H1 (cell line): ENCODE data around the gene ZRANB1. TPM values are rescaled to one million over a fixed set of nuclear protein-coding genes. Genes with fewer than 3 reads are reported as not detected.

ENCODE experiments used
- CTCF ChIA-PET: fragments of 300-600 bp; sonication (Branson Sonifier 250); formaldehyde crosslinking; loops from one replicate; lab custom pipeline; 2021; ENCODE audit not compliant: partially characterized antibody; lab: Charles Lee
- POLR2A ChIA-PET: fragments of 300-600 bp; sonication (Branson Sonifier 250); formaldehyde crosslinking; loops from one replicate; lab custom pipeline; 2021; ENCODE audit warnings: inconsistent platforms; ENCODE audit not compliant: partially characterized antibody; lab: Charles Lee
- DNase-seq, 2 experiments: peaks; one replicate each; pipeline versions ENCODE4 v3.0.0 to v3.0.0-alpha.2; 2010 to 2022; ENCODE audit warnings: low spot score in 2 of 2, low read depth in 1 of 2, mixed read lengths in 1 of 2
- FAIRE-seq: peaks from 2 replicates; lab custom pipeline; 2011; peaks lifted over from hg19 to GRCh38; lab: Jason Lieb, UNC
- H2AFZ ChIP-seq: 2 replicates; pipeline ENCODE4 v1.8.1; 2012; ENCODE audit warnings: low read length, inconsistent platforms
- H2AK5ac ChIP-seq: 2 replicates; pipeline ENCODE4 v1.6.1; 2013; ENCODE audit warnings: low read depth, low read length
- H2BK120ac ChIP-seq: replicated peaks from 2 replicates; pipeline ENCODE3; 2013; ENCODE audit warnings: low read depth, low read length, inconsistent platforms
- H2BK12ac ChIP-seq: 2 replicates; pipeline ENCODE4 v1.6.1; 2013; ENCODE audit warnings: low read depth, low read length
- H2BK15ac ChIP-seq: 2 replicates; pipeline ENCODE4 v1.6.1; 2013; ENCODE audit warnings: low read length
- H2BK20ac ChIP-seq: 2 replicates; pipeline ENCODE4 v1.6.1; 2013; ENCODE audit warnings: low read length
- H2BK5ac ChIP-seq: 2 replicates; pipeline ENCODE4 v1.6.1; 2013; ENCODE audit warnings: low read depth, low read length
- H3K14ac ChIP-seq: 2 replicates; pipeline ENCODE4 v1.6.1; 2013; ENCODE audit warnings: inconsistent platforms; ENCODE audit not compliant: insufficient read length
- H3K18ac ChIP-seq: 2 replicates; pipeline ENCODE4 v1.6.1; 2013; ENCODE audit warnings: low read length; ENCODE audit errors: extremely low read depth
- H3K23ac ChIP-seq: 2 replicates; pipeline ENCODE4 v1.6.1; 2013; ENCODE audit warnings: inconsistent platforms; ENCODE audit not compliant: insufficient read length
- H3K23me2 ChIP-seq: 2 replicates; pipeline ENCODE4 v1.6.1; 2013; ENCODE audit warnings: low read depth, low read length
- H3K27ac ChIP-seq: 2 replicates; pipeline ENCODE4 v1.6.1; 2011; ENCODE audit warnings: low read depth, low read length, inconsistent platforms
- H3K27me3 ChIP-seq, 4 experiments: replicated peaks in 1 of 4; 1 replicate in 1 of 4; 2 replicates in 3 of 4; pipeline versions ENCODE4 v1.6.1 to v1.8.1; 2011 to 2013; ENCODE audit warnings: low read length in 3 of 4, mild to moderate bottlenecking in 3 of 4, inconsistent platforms in 2 of 4, mixed read lengths in 2 of 4, moderate library complexity in 1 of 4; ENCODE audit not compliant: control insufficient read depth in 3 of 4, insufficient read depth in 3 of 4; ENCODE audit errors: extremely low read depth in 1 of 4
- H3K36me3 ChIP-seq, 4 experiments: 2 replicates each; pipeline versions ENCODE4 v1.6.1 to v1.8.1; 2011 to 2013; ENCODE audit warnings: mild to moderate bottlenecking in 4 of 4, low read length in 3 of 4, moderate library complexity in 2 of 4, control low read depth in 1 of 4, inconsistent platforms in 1 of 4; ENCODE audit not compliant: insufficient read depth in 4 of 4, control insufficient read depth in 2 of 4
- H3K4ac ChIP-seq: replicated peaks from 2 replicates; pipeline ENCODE3; 2013; ENCODE audit warnings: low read length, low read depth, mixed read lengths, inconsistent platforms; ENCODE audit not compliant: insufficient read length
- H3K4me1 ChIP-seq, 4 experiments: replicated peaks in 1 of 4; 1 replicate in 1 of 4; 2 replicates in 3 of 4; pipeline versions ENCODE4 v1.6.1 to v1.8.1; 2011 to 2013; ENCODE audit warnings: low read length in 3 of 4, inconsistent platforms in 2 of 4, mixed read lengths in 1 of 4; ENCODE audit not compliant: insufficient read depth in 4 of 4, control insufficient read depth in 3 of 4
- H3K4me2 ChIP-seq, 2 experiments: 2 replicates each; pipeline versions ENCODE4 v1.6.1 to v1.8.1; 2011 to 2013; ENCODE audit warnings: low read depth in 2 of 2, low read length in 2 of 2, control low read depth in 1 of 2, inconsistent platforms in 1 of 2, mild to moderate bottlenecking in 1 of 2; ENCODE audit not compliant: insufficient read depth in 1 of 2
- H3K4me3 ChIP-seq, 4 experiments: fragments of 200-600, 300-600 bp in 1 of 4; sonication (generic), shearing (Covaris generic), sonication (Bioruptor Twin) in 1 of 4; 2 replicates each; pipeline versions ENCODE4 v1.5.1 to v1.8.1; 2011 to 2016; ENCODE audit warnings: low read length in 4 of 4, low read depth in 3 of 4, control low read depth in 2 of 4, inconsistent platforms in 2 of 4, mild to moderate bottlenecking in 2 of 4, mixed read lengths in 1 of 4, moderate library complexity in 1 of 4; ENCODE audit not compliant: insufficient read depth in 2 of 4; ENCODE audit errors: extremely low read depth in 1 of 4
- H3K56ac ChIP-seq: replicated peaks from 2 replicates; pipeline ENCODE3; 2013; ENCODE audit warnings: low read depth, mild to moderate bottlenecking, mixed read lengths, low read length, inconsistent platforms; ENCODE audit not compliant: insufficient read length
- H3K79me1 ChIP-seq: 2 replicates; pipeline ENCODE4 v1.6.1; 2013; ENCODE audit warnings: low read depth, low read length, control low read depth
- H3K79me2 ChIP-seq, 2 experiments: 2 replicates each; pipeline versions ENCODE4 v1.6.1 to v1.8.1; 2012 to 2013; ENCODE audit warnings: low read length in 2 of 2, mild to moderate bottlenecking in 2 of 2, inconsistent platforms in 1 of 2; ENCODE audit not compliant: insufficient read depth in 2 of 2, control insufficient read depth in 1 of 2
- H3K9ac ChIP-seq, 4 experiments: replicated peaks in 1 of 4; 1 replicate in 1 of 4; 2 replicates in 3 of 4; pipeline versions ENCODE4 v1.6.1 to v1.8.1; 2011 to 2013; ENCODE audit warnings: low read depth in 3 of 4, low read length in 3 of 4, control low read depth in 2 of 4, mild to moderate bottlenecking in 2 of 4, moderate library complexity in 2 of 4, inconsistent platforms in 1 of 4; ENCODE audit errors: extremely low read depth in 1 of 4
- H3K9me3 ChIP-seq, 2 experiments: 2 replicates each; pipeline versions ENCODE4 v1.6.1 to v1.8.1; 2012 to 2013; ENCODE audit warnings: mild to moderate bottlenecking in 2 of 2, moderate library complexity in 2 of 2, control low read depth in 1 of 2, inconsistent platforms in 1 of 2, low read depth in 1 of 2, low read length in 1 of 2, mixed read lengths in 1 of 2; ENCODE audit not compliant: insufficient read depth in 2 of 2
- H4K20me1 ChIP-seq, 2 experiments: replicated peaks in 1 of 2; 2 replicates each; pipeline versions ENCODE3 to v1.8.1; 2011 to 2013; ENCODE audit warnings: inconsistent platforms in 2 of 2, low read length in 2 of 2, mild to moderate bottlenecking in 1 of 2; ENCODE audit not compliant: insufficient read depth in 2 of 2, control insufficient read depth in 1 of 2
- H4K5ac ChIP-seq: 2 replicates; pipeline ENCODE4 v1.6.1; 2013; ENCODE audit warnings: low read length, low read depth, mixed read lengths, inconsistent platforms; ENCODE audit not compliant: insufficient read length
- H4K8ac ChIP-seq: 2 replicates; pipeline ENCODE4 v1.8.0; 2013; ENCODE audit warnings: mild to moderate bottlenecking, moderate library complexity, low read length, inconsistent platforms; ENCODE audit not compliant: insufficient read depth; ENCODE audit errors: extremely low read depth
- H4K91ac ChIP-seq: replicated peaks from 2 replicates; pipeline ENCODE3; 2013; ENCODE audit warnings: low read length, mixed read lengths, inconsistent platforms; ENCODE audit not compliant: insufficient read length
- KDM1A ChIP-seq: fragments of 200-600, 300-600 bp; sonication (generic); IDR thresholded peaks from 2 replicates; pipeline ENCODE4 v1.7.1; 2016; ENCODE audit warnings: mild to moderate bottlenecking, low read length, borderline replicate concordance
- NRF1 ChIP-seq: IDR thresholded peaks from 2 replicates; pipeline ENCODE4 v1.6.1; 2011; ENCODE audit warnings: mild to moderate bottlenecking, low read depth, low read length, improper control_type of control experiment
- SUZ12 ChIP-seq: fragments of 200-600 bp; sonication (generic); IDR thresholded peaks from 2 replicates; pipeline ENCODE4 v1.6.1; 2012; ENCODE audit warnings: mild to moderate bottlenecking, inconsistent platforms, low read length, moderate library complexity, mixed read lengths
- WGBS, 2 experiments: shearing (Covaris generic) in 1 of 2; methylation state at CpG; one replicate each; pipeline versions ENCODE4 v1.1.6 to v1.1.7; 2013 to 2015; ENCODE audit warnings: low lambda C conversion rate in 2 of 2, mixed read lengths in 2 of 2, inconsistent platforms in 1 of 2, low coverage in 1 of 2, missing lambda C conversion rate in 1 of 2; ENCODE audit not compliant: insufficient replicate concordance in 2 of 2, insufficient coverage in 1 of 2, insufficient read length in 1 of 2; ENCODE audit errors: extremely low coverage in 1 of 2, missing lambda C conversion rate in 1 of 2; 5-methylcytosine and 5-hydroxymethylcytosine counted together
- polyA plus RNA-seq, 7 experiments: library from polyadenylated mRNA; depleted of rRNA in 3 of 7; stranded (reverse) in 5 of 7; unstranded in 2 of 7; fragments of >200 nt in 5 of 7; fragments of 200-250 nt in 2 of 7; gene quantifications; 1 replicate in 5 of 7; 2 replicates in 1 of 7; 4 replicates in 1 of 7; pipeline versions ENCODE4 v1.2.1 to v1.2.3, GENCODE V29; 2011 to 2013; ENCODE audit warnings: missing spikeins in 2 of 7, mixed read lengths in 2 of 7
- total RNA-seq: library from RNA; stranded (reverse); fragmentation: NEBNext Ultra II Directional; extraction: Animal tissue kit (Norgen Biotek cat#: 25700); gene quantifications from 2 replicates; pipeline ENCODE4 v1.2.1, GENCODE V29; 2021

Gene ZRANB1
- total and polyA plus RNA-seq, 2 of the 8 experiments (the other 6 are each of a cell fraction or from before 2014, with no cell fraction given): 6.1 to 19.9 TPM

DNA sequence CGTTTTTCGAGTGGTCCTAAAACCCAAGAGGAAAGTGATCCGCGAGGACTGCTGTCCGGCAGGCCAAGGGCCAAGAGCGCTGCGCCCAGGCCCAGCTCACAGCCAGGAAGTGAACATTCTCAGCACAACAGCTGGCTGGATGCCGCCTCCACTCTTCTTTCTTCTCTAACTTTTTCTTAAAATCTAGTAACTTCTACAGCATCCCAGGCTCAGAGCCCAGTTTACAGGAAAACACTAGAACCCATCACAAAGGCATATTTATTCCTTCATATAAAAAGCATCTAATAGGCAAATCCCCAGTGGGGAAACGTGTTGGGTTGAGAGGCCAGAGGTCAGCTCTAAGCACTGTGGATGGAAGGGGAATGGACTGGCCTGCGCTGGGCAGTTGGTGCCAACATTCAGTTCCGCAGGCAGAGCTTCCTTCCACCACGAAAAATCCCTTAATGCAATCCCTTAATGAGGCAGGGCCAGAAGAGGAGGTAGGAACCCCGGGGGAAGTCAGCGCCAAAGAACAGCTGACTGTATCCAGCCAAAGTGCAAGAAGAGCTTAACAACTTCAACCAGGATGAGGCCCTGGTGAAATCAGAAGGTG lies 74.8 kb downstream of the ZRANB1 start:
- Histone ChIP-seq H3K4me2 (no peak overlapping the region), H3K4me1 (peaks cover 0 to 2% (median 1%) of the 10 kb centered on the region in 4 experiments; a peak in 3 of 7 replicates), H3K18ac (no peak overlapping the region), H3K36me3 (peaks cover 4 to 46% (median 17%) of the 10 kb centered on the region in 4 experiments; a peak in 7 of 8 replicates), H2AFZ (no peak overlapping the region), H3K4me3 (no peak overlapping the region), H4K20me1 (peaks cover 31 to 38% of the 10 kb centered on the region in 2 experiments), H2BK15ac (no peak overlapping the region), H3K9me3 (peaks cover 10 to 12% of the 10 kb centered on the region in 2 experiments; a peak in 3 of 4 replicates), H4K91ac (no peak overlapping the region), H3K79me1 (peaks cover 49% of the 10 kb centered on the region), H4K8ac (no peak overlapping the region), H4K5ac (no peak overlapping the region), H3K14ac (no peak overlapping the region), H2BK20ac (no peak overlapping the region), H2AK5ac (no peak overlapping the region), H3K27me3 (no peaks in the 10 kb centered on the region), H3K4ac (no peak overlapping the region), H2BK12ac (no peak overlapping the region), H3K27ac (no peak overlapping the region; the same call in 1 of the 2 replicates), H3K79me2 (peaks cover 2 to 100% of the 10 kb centered on the region in 2 experiments; a peak in 3 of 4 replicates), H3K9ac (no peak overlapping the region), H2BK120ac (no peak overlapping the region), H3K23ac (no peak overlapping the region), H3K56ac (no peak overlapping the region), H3K23me2 (no peaks in the 10 kb centered on the region), H2BK5ac (no peak overlapping the region)
- DNase-seq: no peak
- WGBS, 2 experiments: 95% methylated on average over 14 of the region's 14 CpGs; no CpG with 5 or more reads in 1 of the 2 experiments
- FAIRE-seq: no peak
- ChIA-PET CTCF (interaction anchor here (0.7 to 1.4 kb wide), 4 partner anchors 13 to 206 kb away, joined by 3 read pairs; no protein-coding TSS in a partner anchor), POLR2A (interaction anchor here (1.8 kb wide), 1 partner anchor 19 kb away, joined by 7 read pairs; no protein-coding TSS in a partner anchor)
- TF ChIP-seq KDM1A (no peak), NRF1 (no peak), SUZ12 (no peak)
